KMS-11 (cell line): ENCODE measurements around the gene KRT40.

ENCODE experiments used
- H2AFZ ChIP-seq: fragments of 200-600 bp; sonication (generic); 2 replicates; pipeline ENCODE4 v1.6.1; 2016; ENCODE audit warnings: antibody characterized with exemption, mixed run types, low read depth
- H3K27ac ChIP-seq: fragments of 200-600 bp; sonication (generic); 2 replicates; pipeline ENCODE4 v1.6.1; 2016; ENCODE audit warnings: mild to moderate bottlenecking, mixed run types
- H3K27me3 ChIP-seq: fragments of 200-600 bp; sonication (generic); 2 replicates; pipeline ENCODE4 v1.6.1; 2017; ENCODE audit warnings: mild to moderate bottlenecking, low read depth, mixed run types, moderate library complexity; ENCODE audit not compliant: insufficient read depth
- H3K36me3 ChIP-seq: fragments of 200-600 bp; sonication (generic); 2 replicates; pipeline ENCODE4 v1.6.1; 2017; ENCODE audit warnings: mild to moderate bottlenecking, mixed run types; ENCODE audit not compliant: insufficient read depth
- H3K4me1 ChIP-seq: fragments of 200-600 bp; sonication (generic); 2 replicates; pipeline ENCODE4 v1.6.1; 2016; ENCODE audit warnings: mild to moderate bottlenecking, low read depth, mixed run types; ENCODE audit not compliant: poor library complexity, severe bottlenecking
- H3K4me2 ChIP-seq: fragments of 200-600 bp; sonication (generic); 2 replicates; pipeline ENCODE4 v1.7.0; 2016; ENCODE audit warnings: mild to moderate bottlenecking, mixed run types
- H3K4me3 ChIP-seq: fragments of 200-600 bp; sonication (generic); IDR thresholded peaks from 2 replicates; pipeline ENCODE4 v1.6.1; 2017; ENCODE audit warnings: low read depth, low read length, mixed read lengths; ENCODE audit not compliant: insufficient read depth
- H3K79me2 ChIP-seq: fragments of 200-600 bp; sonication (generic); 2 replicates; pipeline ENCODE4 v1.6.1; 2016; ENCODE audit warnings: low read depth, mixed run types; ENCODE audit not compliant: insufficient read depth
- H3K9ac ChIP-seq: fragments of 200-600 bp; sonication (generic); 2 replicates; pipeline ENCODE4 v1.6.1; 2016; ENCODE audit warnings: mild to moderate bottlenecking, mixed run types
- H4K20me1 ChIP-seq: fragments of 200-600 bp; sonication (generic); 2 replicates; pipeline ENCODE4 v1.6.1; 2016; ENCODE audit warnings: mild to moderate bottlenecking, mixed run types; ENCODE audit not compliant: insufficient read depth
- TF ChIP-seq, protein P1 (sequence below): fragments of 200-600 bp; sonication (generic); conservative IDR thresholded peaks from 2 replicates; pipeline ENCODE4 v1.6.1; 2017; ENCODE audit warnings: low read depth, mild to moderate bottlenecking, antibody characterized with exemption, low read length, moderate library complexity, mixed read lengths

Gene KRT40

DNA sequence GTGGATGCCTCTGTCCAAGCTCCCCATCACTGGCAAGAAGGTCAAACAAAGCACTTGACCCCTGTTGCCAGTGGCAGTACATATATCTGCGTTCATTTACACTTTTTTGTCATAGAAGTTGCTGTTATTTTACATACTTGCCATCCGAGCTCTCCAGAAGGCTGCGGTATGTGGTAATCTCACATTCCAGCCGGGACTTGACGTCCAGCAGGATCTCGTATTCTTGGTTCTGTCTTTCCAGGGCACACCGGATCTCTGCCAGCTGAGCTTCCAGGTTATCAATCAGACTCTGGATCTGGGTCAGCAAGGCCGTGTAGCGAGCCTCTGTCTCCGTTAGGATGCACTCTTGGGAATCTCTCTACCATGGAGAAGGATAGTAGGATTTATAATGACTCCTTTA is 24.0 kb downstream of the KRT40 start:
- Histone ChIP-seq H3K27ac (no peak overlapping the region), H3K79me2 (no peaks in the 10 kb centered on the region), H3K27me3 (no peaks in the 10 kb centered on the region), H4K20me1 (no peaks in the 10 kb centered on the region), H3K36me3 (no peaks in the 10 kb centered on the region), H3K9ac (no peak overlapping the region), H3K4me3 (no peak overlapping the region), H2AFZ (no peak overlapping the region), H3K4me1 (no peaks in the 10 kb centered on the region), H3K4me2 (no peak overlapping the region)
- TF ChIP-seq, protein P1, sequence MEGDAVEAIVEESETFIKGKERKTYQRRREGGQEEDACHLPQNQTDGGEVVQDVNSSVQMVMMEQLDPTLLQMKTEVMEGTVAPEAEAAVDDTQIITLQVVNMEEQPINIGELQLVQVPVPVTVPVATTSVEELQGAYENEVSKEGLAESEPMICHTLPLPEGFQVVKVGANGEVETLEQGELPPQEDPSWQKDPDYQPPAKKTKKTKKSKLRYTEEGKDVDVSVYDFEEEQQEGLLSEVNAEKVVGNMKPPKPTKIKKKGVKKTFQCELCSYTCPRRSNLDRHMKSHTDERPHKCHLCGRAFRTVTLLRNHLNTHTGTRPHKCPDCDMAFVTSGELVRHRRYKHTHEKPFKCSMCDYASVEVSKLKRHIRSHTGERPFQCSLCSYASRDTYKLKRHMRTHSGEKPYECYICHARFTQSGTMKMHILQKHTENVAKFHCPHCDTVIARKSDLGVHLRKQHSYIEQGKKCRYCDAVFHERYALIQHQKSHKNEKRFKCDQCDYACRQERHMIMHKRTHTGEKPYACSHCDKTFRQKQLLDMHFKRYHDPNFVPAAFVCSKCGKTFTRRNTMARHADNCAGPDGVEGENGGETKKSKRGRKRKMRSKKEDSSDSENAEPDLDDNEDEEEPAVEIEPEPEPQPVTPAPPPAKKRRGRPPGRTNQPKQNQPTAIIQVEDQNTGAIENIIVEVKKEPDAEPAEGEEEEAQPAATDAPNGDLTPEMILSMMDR = no peak

DNA sequence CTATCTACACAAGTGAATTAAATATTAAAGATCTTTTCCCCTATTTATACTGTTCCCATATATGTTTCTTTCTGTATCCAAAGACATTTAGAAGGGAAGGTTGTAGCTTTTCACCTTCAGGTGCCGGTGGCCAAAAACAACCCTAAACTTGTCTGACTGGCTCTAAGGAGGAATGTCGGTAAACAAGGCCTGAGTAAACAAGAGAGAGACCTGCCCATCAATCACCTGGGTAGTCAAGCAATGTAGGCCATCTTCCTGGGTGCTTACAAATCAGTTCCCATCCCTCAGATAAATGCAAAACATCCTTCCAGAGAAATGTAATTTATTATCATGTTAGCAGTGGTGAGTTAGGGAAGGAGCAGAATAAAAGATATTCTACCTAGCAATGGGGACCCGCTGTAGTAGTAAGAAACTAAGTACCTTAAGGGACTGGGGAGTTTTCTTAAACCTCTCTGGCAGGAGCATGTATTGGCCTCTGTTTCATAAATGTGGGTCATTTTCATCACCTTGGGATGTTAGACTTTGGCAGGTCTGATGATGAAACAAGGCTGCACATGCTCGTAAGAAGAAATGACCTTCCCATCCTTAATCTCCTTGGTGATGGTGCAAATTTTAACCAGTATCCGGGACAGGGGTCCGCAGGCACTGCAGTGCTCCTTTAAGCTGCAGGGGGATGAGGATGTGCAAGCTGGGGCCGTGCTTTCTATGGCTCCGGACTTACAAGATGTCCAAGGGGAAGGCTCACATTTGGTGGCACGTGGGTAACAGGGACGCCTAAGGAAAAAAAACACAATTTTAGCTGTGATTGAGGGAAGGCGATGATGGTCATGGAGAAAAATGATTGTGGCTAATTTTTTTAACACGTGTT is 25.8 kb downstream of the KRT40 start:
- no peaks in the 10 kb centered on the region for H3K79me2 ChIP-seq
- no peak overlapping the region for H3K4me2 ChIP-seq
- no peak overlapping the region for H3K9ac ChIP-seq
- no peaks in the 10 kb centered on the region for H3K27me3 ChIP-seq
- H3K27ac ChIP-seq = no peak overlapping the region
- no peaks in the 10 kb centered on the region for H3K36me3 ChIP-seq
- H3K4me3 ChIP-seq = no peak overlapping the region
- H2AFZ ChIP-seq = no peak overlapping the region
- no peaks in the 10 kb centered on the region for H4K20me1 ChIP-seq
- TF ChIP-seq, protein P1 = no peak
- no peaks in the 10 kb centered on the region for H3K4me1 ChIP-seq

DNA sequence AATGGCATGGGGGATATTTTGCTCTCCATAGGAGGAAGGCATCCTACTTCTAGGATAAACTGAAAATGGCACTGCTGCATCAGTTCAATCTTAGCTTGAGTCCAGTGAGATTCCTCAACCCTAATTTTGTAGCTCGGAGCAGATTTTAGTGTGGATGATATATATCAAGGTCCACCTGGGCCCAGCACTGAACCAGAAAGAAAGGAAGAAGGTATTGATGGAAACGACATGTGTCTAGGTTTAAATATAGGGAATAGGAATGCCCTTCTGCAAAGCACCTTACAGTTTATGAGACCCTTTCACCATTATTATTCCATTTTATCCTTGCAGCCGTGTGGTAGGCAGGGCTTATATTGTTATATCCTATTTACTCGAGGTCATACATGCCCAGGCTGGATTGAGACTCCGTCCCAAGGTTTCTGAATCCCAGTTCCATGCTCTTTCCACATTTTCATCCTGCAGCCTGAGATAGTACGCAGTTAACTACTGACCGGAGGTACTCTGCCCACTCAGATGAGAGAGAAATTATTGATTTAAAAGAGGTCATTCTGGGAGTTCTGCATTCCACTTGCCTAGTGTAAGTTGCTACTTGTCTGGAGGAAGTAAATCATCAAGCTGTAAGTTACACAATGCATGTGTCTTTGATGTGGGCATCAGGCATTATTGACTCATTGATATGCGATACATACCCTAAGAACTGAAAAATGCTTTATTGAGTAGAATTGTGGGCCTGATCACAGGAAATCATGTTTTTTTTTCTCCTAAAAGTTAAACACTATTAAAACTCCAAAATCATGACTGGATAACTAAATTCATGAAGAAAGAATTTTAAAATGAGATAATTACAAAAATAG is 27.5 kb downstream of the KRT40 start:
- no peaks in the 10 kb centered on the region for H3K4me1 ChIP-seq
- H3K4me2 ChIP-seq = no peak overlapping the region
- no peaks in the 10 kb centered on the region for H3K27me3 ChIP-seq
- no peaks in the 10 kb centered on the region for H3K36me3 ChIP-seq
- no peak overlapping the region for H3K4me3 ChIP-seq
- no peak overlapping the region for H3K27ac ChIP-seq
- H3K79me2 ChIP-seq = no peaks in the 10 kb centered on the region
- TF ChIP-seq, protein P1 = no peak
- no peak overlapping the region for H3K9ac ChIP-seq
- H2AFZ ChIP-seq = no peak overlapping the region
- H4K20me1 ChIP-seq = no peaks in the 10 kb centered on the region

DNA sequence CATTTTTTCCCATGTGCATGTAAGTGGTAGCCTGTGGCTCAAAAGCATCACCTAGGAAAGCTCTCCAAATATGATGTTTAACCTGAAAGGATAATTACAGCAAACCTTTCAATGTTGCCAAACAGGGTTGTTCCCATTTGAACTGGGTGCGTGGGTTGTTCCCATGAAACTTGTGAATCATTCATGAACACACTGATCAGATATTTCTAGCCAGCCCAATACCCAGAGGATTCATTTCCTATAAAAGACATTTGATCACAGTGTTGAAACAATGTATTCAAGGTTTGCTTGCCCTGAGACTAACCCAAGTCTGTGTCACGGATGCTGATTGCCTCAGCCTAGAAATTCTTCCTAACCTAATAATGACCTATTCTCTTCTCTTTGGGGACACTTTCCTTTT is 30.2 kb downstream of the KRT40 start:
- no peak overlapping the region for H3K4me3 ChIP-seq
- TF ChIP-seq, protein P1 = no peak
- no peak overlapping the region for H2AFZ ChIP-seq
- H3K4me2 ChIP-seq = no peak overlapping the region
- H3K27me3 ChIP-seq = no peaks in the 10 kb centered on the region
- H3K4me1 ChIP-seq = no peaks in the 10 kb centered on the region
- no peaks in the 10 kb centered on the region for H4K20me1 ChIP-seq
- no peaks in the 10 kb centered on the region for H3K36me3 ChIP-seq
- no peak overlapping the region for H3K27ac ChIP-seq
- H3K9ac ChIP-seq = no peak overlapping the region
- no peaks in the 10 kb centered on the region for H3K79me2 ChIP-seq
